SK-N-SH treated with all-trans-retinoic acid at 6 μM for 48 hours (cell line): ENCODE results near the gene NAMPT.

Source experiments
- ATAC-seq: fragments of 200-7000 bp; cut with Tn5 transposase; 3 replicates; pipeline ENCODE4 v1.9.1; 2020; ENCODE audit warnings: mild to moderate bottlenecking, moderate library complexity
- ARNTL ChIP-seq: fragments of 450-650 bp; formaldehyde crosslinking; IDR thresholded peaks from 2 replicates; pipeline ENCODE4 v1.5.0; 2020; ENCODE audit warnings: low read depth, mild to moderate bottlenecking, moderate library complexity, borderline replicate concordance
- BACH2 ChIP-seq: fragments of 250-450 bp; sonication (Bioruptor Pico); IDR thresholded peaks from 2 replicates; pipeline ENCODE4 v1.9.0; 2021; ENCODE audit warnings: mild to moderate bottlenecking, borderline replicate concordance
- CSDC2 ChIP-seq: fragments of 250-450 bp; sonication (Bioruptor Pico); IDR thresholded peaks from 2 replicates; pipeline ENCODE4 v1.5.0; 2020; ENCODE audit warnings: mild to moderate bottlenecking, moderate library complexity
- ESRRG ChIP-seq: fragments of 250-450 bp; sonication (Bioruptor Pico); IDR thresholded peaks from 2 replicates; pipeline ENCODE4 v1.6.1; 2021; ENCODE audit warnings: mild to moderate bottlenecking
- GLIS3 ChIP-seq: fragments of 250-450 bp; sonication (Bioruptor Pico); IDR thresholded peaks from 2 replicates; pipeline ENCODE4 v1.5.0; 2020; ENCODE audit warnings: mild to moderate bottlenecking, moderate library complexity
- ISL1 ChIP-seq: fragments of 250-450 bp; sonication (Bioruptor Pico); IDR thresholded peaks from 2 replicates; pipeline ENCODE4 v2.1.2; 2022; ENCODE audit warnings: mild to moderate bottlenecking, moderate library complexity
- OSR1 ChIP-seq: fragments of 250-450 bp; sonication (Bioruptor Pico); IDR thresholded peaks from 2 replicates; pipeline ENCODE4 v1.8.0; 2022; ENCODE audit warnings: moderate library complexity, mild to moderate bottlenecking, inconsistent platforms
- PPARA ChIP-seq: fragments of 250-450 bp; sonication (Bioruptor Pico); IDR thresholded peaks from 2 replicates; pipeline ENCODE4 v1.5.0; 2020; ENCODE audit warnings: mild to moderate bottlenecking, borderline replicate concordance
- SNAI2 ChIP-seq: fragments of 250-450 bp; sonication (Bioruptor Pico); IDR thresholded peaks from 2 replicates; pipeline ENCODE4 v1.5.0; 2020; ENCODE audit warnings: mild to moderate bottlenecking, moderate library complexity
- TCF4 ChIP-seq: fragments of 250-450 bp; sonication (Bioruptor Pico); IDR thresholded peaks from 2 replicates; pipeline ENCODE4 v1.8.0; 2021; ENCODE audit warnings: mild to moderate bottlenecking, moderate library complexity, borderline replicate concordance
- TOX ChIP-seq: fragments of 250-450 bp; sonication (Bioruptor Pico); IDR thresholded peaks from 2 replicates; pipeline ENCODE4 v1.8.0; 2021; ENCODE audit warnings: mild to moderate bottlenecking, moderate library complexity, borderline replicate concordance
- ZFP3 ChIP-seq: fragments of 250-450 bp; sonication (Bioruptor Pico); IDR thresholded peaks from 2 replicates; pipeline ENCODE4 v1.5.0; 2020; ENCODE audit warnings: mild to moderate bottlenecking, moderate library complexity
- ZNF70 ChIP-seq: fragments of 450-650 bp; formaldehyde crosslinking; IDR thresholded peaks from 2 replicates; pipeline ENCODE4 v1.5.0; 2020; ENCODE audit warnings: mild to moderate bottlenecking, moderate library complexity
- ZNF8 ChIP-seq: fragments of 450-650 bp; formaldehyde crosslinking; IDR thresholded peaks from 2 replicates; pipeline ENCODE4 v1.5.0; 2020; ENCODE audit warnings: mild to moderate bottlenecking, moderate library complexity
- TF ChIP-seq, protein P1 (sequence below): fragments of 250-450 bp; sonication (Bioruptor Pico); IDR thresholded peaks from 2 replicates; pipeline ENCODE4 v1.8.0; 2021; ENCODE audit warnings: low read depth, mild to moderate bottlenecking, moderate library complexity, borderline replicate concordance
- TF ChIP-seq, protein P2 (sequence below): fragments of 250-450 bp; sonication (Bioruptor Pico); IDR thresholded peaks from 2 replicates; pipeline ENCODE4 v1.8.0; 2020; ENCODE audit warnings: mild to moderate bottlenecking, moderate library complexity, borderline replicate concordance
- TF ChIP-seq, protein P3 (sequence below): fragments of 250-450 bp; sonication (Bioruptor Pico); IDR thresholded peaks from 2 replicates; pipeline ENCODE4 v1.5.1; 2021; ENCODE audit warnings: mild to moderate bottlenecking, moderate library complexity
- TF ChIP-seq, protein P4 (sequence below): fragments of 250-450 bp; sonication (Bioruptor Pico); IDR thresholded peaks from 2 replicates; pipeline ENCODE4 v1.5.0; 2020; ENCODE audit warnings: mild to moderate bottlenecking, moderate library complexity

Gene NAMPT

DNA sequence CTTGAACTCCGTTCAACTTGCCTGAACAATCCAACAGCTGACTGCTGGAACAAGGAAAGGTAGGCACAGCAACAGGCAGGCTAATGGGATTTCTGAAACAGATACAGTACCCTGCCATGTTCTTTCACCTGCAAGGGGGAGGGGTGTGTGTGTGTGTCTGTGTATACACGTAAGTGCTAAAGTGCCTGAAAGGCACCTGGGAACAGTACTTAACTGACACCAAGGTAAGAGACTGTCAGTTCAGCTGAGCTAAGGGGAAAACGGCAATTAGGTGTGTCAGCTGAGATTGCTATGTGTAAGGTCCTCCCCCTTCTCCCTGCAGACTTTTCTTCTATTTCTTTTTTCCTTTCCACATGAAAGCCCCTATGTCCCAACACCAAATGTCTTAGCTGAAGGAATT is 27.0 kb downstream of the NAMPT start:
- TF ChIP-seq, protein P1, sequence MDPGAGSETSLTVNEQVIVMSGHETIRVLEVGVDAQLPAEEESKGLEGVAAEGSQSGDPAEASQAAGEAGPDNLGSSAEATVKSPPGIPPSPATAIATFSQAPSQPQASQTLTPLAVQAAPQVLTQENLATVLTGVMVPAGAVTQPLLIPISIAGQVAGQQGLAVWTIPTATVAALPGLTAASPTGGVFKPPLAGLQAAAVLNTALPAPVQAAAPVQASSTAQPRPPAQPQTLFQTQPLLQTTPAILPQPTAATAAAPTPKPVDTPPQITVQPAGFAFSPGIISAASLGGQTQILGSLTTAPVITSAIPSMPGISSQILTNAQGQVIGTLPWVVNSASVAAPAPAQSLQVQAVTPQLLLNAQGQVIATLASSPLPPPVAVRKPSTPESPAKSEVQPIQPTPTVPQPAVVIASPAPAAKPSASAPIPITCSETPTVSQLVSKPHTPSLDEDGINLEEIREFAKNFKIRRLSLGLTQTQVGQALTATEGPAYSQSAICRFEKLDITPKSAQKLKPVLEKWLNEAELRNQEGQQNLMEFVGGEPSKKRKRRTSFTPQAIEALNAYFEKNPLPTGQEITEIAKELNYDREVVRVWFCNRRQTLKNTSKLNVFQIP = no peak
- TF ChIP-seq, protein P2, sequence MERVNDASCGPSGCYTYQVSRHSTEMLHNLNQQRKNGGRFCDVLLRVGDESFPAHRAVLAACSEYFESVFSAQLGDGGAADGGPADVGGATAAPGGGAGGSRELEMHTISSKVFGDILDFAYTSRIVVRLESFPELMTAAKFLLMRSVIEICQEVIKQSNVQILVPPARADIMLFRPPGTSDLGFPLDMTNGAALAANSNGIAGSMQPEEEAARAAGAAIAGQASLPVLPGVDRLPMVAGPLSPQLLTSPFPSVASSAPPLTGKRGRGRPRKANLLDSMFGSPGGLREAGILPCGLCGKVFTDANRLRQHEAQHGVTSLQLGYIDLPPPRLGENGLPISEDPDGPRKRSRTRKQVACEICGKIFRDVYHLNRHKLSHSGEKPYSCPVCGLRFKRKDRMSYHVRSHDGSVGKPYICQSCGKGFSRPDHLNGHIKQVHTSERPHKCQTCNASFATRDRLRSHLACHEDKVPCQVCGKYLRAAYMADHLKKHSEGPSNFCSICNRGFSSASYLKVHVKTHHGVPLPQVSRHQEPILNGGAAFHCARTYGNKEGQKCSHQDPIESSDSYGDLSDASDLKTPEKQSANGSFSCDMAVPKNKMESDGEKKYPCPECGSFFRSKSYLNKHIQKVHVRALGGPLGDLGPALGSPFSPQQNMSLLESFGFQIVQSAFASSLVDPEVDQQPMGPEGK = no peak
- TF ChIP-seq, protein P3, sequence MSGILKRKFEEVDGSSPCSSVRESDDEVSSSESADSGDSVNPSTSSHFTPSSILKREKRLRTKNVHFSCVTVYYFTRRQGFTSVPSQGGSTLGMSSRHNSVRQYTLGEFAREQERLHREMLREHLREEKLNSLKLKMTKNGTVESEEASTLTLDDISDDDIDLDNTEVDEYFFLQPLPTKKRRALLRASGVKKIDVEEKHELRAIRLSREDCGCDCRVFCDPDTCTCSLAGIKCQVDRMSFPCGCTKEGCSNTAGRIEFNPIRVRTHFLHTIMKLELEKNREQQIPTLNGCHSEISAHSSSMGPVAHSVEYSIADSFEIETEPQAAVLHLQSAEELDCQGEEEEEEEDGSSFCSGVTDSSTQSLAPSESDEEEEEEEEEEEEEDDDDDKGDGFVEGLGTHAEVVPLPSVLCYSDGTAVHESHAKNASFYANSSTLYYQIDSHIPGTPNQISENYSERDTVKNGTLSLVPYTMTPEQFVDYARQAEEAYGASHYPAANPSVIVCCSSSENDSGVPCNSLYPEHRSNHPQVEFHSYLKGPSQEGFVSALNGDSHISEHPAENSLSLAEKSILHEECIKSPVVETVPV (CRISPR knock-in tag) = no peak
- TF ChIP-seq, all 23 proteins: peak for 0
- ATAC-seq = no peak; the same call in 2 of the 3 replicates

DNA sequence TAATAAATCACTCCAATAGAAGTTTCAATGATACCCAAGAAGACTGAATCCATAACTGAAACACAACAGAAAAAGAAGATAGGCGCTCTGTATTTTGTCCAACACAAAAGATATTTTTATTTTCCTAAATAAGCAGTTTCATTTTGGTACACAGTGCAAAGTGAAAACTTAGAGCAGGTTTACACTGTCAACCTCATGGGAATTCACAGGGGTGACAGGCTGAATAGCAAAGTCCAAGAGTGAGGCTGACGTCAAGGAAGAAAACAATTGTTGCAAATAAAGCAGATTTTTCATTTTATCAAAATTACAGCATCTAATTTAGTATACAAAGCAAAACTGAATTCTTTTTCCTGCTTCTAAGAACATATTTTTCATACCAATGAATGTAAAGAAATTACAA is 28.6 kb downstream of the NAMPT start:
- no peak for TF ChIP-seq ZNF70 (CRISPR knock-in tag)
- TF ChIP-seq, protein P1 = no peak
- TF ChIP-seq, all 23 proteins: peak for 0
- no peak for ATAC-seq

DNA sequence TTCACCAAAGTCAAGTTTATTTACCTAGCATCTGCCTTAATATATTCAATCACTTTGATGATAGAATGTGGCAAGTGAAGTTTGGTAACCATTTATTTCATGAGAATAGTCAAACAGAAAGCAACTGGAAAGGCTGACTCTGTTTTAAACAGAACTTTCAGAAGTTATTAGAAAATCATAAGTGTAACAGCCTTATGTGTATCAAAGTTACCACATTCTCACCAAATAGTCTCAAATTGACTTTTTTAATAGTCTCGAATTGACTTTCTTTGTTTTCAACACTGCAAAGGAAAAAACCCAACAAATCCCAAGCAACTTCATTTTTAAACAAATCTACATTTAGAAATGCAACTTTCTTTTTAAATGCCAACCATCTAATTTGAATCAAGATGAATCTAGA is 29.5 kb downstream of the NAMPT start:
- ATAC-seq = no peak
- TF ChIP-seq, protein P2 = no peak
- TF ChIP-seq TOX (CRISPR knock-in tag) (no peak), ZNF70 (CRISPR knock-in tag) (no peak), ZNF8 (no peak), BACH2 (CRISPR knock-in tag) (no peak), CSDC2 (CRISPR knock-in tag) (no peak), GLIS3 (CRISPR knock-in tag) (no peak), ISL1 (no peak), OSR1 (CRISPR knock-in tag) (no peak), ARNTL (CRISPR knock-in tag) (no peak), ZFP3 (CRISPR knock-in tag) (no peak), SNAI2 (CRISPR knock-in tag) (no peak), ESRRG (no peak), PPARA (CRISPR knock-in tag) (no peak), TCF4 (CRISPR knock-in tag) (no peak)
- TF ChIP-seq, protein P4, sequence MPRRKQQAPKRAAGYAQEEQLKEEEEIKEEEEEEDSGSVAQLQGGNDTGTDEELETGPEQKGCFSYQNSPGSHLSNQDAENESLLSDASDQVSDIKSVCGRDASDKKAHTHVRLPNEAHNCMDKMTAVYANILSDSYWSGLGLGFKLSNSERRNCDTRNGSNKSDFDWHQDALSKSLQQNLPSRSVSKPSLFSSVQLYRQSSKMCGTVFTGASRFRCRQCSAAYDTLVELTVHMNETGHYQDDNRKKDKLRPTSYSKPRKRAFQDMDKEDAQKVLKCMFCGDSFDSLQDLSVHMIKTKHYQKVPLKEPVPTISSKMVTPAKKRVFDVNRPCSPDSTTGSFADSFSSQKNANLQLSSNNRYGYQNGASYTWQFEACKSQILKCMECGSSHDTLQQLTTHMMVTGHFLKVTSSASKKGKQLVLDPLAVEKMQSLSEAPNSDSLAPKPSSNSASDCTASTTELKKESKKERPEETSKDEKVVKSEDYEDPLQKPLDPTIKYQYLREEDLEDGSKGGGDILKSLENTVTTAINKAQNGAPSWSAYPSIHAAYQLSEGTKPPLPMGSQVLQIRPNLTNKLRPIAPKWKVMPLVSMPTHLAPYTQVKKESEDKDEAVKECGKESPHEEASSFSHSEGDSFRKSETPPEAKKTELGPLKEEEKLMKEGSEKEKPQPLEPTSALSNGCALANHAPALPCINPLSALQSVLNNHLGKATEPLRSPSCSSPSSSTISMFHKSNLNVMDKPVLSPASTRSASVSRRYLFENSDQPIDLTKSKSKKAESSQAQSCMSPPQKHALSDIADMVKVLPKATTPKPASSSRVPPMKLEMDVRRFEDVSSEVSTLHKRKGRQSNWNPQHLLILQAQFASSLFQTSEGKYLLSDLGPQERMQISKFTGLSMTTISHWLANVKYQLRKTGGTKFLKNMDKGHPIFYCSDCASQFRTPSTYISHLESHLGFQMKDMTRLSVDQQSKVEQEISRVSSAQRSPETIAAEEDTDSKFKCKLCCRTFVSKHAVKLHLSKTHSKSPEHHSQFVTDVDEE (CRISPR knock-in tag) = no peak
